ENCODE results near the gene C3orf20. TPM values are rescaled to one million over a fixed set of nuclear protein-coding genes. Genes with fewer than 3 reads are reported as not detected.

C3orf20 gene
- total and polyA plus RNA-seq, 7 donors = 0.03 to 0.16 TPM; not detected in 5

GRCh38 chr3:14801668-14802380 lies 126.9 kb downstream of the C3orf20 start:
- 66 to 73% methylated on average over 10 of the region's 10 CpGs for WGBS, 2 donors
- peak; percentile 33 for DNase-seq
- H3K4me1 ChIP-seq = no peaks in the 10 kb centered on the region
- intact Hi-C loops (cut with DNase I) = no loop called here
- H3K4me3 ChIP-seq = no peak overlapping the region
- no peaks in the 10 kb centered on the region for H3K27me3 ChIP-seq
- H3K36me3 ChIP-seq = no peaks in the 10 kb centered on the region
- no peak for TF ChIP-seq CTCF (IDR thresholded peaks at IDR 0.05)
- TF ChIP-seq POLR2AphosphoS5 (IDR thresholded peaks at IDR 0.05) = no peak
- no peak for TF ChIP-seq EP300 (IDR thresholded peaks at IDR 0.05)
- no peak for TF ChIP-seq POLR2A (IDR thresholded peaks at IDR 0.05)
- no peak overlapping the region for H3K27ac ChIP-seq
- H3K9me3 ChIP-seq = no peaks in the 10 kb centered on the region

- H3K4me1 ChIP-seq = no peaks in the 10 kb centered on the region
- WGBS, 2 donors = 19 to 76% methylated on average over 7 of the region's 7 CpGs
- intact Hi-C loops (cut with DNase I) = no loop called here
These were observed 127.4 kb downstream of the C3orf20 start for GRCh38 chr3:14802381-14802731.

GRCh38 chr3:14803101-14803980 lies 128.4 kb downstream of the C3orf20 start:
- intact Hi-C loops (cut with DNase I) = no loop called here
- 36 to 53% methylated on average over 13 of the region's 13 CpGs for WGBS, 2 donors
- DNase-seq = peak; percentile 68
- H3K27ac ChIP-seq = peak overlapping the region in 3 of 4 donors; percentile 22 to 46 (median 39)
- TF ChIP-seq CTCF (IDR thresholded peaks at IDR 0.05) (no peak), POLR2AphosphoS5 (IDR thresholded peaks at IDR 0.05) (no peak), POLR2A (IDR thresholded peaks at IDR 0.05) (no peak), EP300 (IDR thresholded peaks at IDR 0.05) (no peak)
- no peaks in the 10 kb centered on the region for H3K4me1 ChIP-seq
- H3K27me3 ChIP-seq = peaks cover 0 to under 1% (median 0%) of the 10 kb centered on the region in 3 donors
- H3K4me3 ChIP-seq = no peak overlapping the region
- H3K9me3 ChIP-seq = no peaks in the 10 kb centered on the region
- no peaks in the 10 kb centered on the region for H3K36me3 ChIP-seq

More at GRCh38 chr3:14802381-14802731, 127.4 kb downstream of the C3orf20 start:
- TF ChIP-seq CTCF (IDR thresholded peaks at IDR 0.05) = no peak
- no peak for TF ChIP-seq POLR2AphosphoS5 (IDR thresholded peaks at IDR 0.05)
- no peak for TF ChIP-seq EP300 (IDR thresholded peaks at IDR 0.05)
- no peak for TF ChIP-seq POLR2A (IDR thresholded peaks at IDR 0.05)
- Histone ChIP-seq H3K4me3 (no peak overlapping the region), H3K9me3 (no peaks in the 10 kb centered on the region), H3K36me3 (no peaks in the 10 kb centered on the region), H3K27ac (no peak overlapping the region), H3K27me3 (no peaks in the 10 kb centered on the region)
- DNase-seq = peak; percentile 36

- Histone ChIP-seq H3K4me3 (no peak overlapping the region), H3K9me3 (no peaks in the 10 kb centered on the region), H3K4me1 (no peaks in the 10 kb centered on the region), H3K27ac (peak overlapping the region in 3 of 4 donors; percentile 22 to 46 (median 39)), H3K27me3 (peaks cover 0 to 9% (median 8%) of the 10 kb centered on the region in 3 donors), H3K36me3 (no peaks in the 10 kb centered on the region)
- TF ChIP-seq POLR2A (IDR thresholded peaks at IDR 0.05) (no peak), CTCF (IDR thresholded peaks at IDR 0.05) (no peak), POLR2AphosphoS5 (IDR thresholded peaks at IDR 0.05) (no peak), EP300 (IDR thresholded peaks at IDR 0.05) (no peak)
- intact Hi-C loops (cut with DNase I) = no loop called here
- DNase-seq = no peak
- 62 to 64% methylated on average over 12 of the region's 12 CpGs for WGBS, 2 donors
These were observed 129.3 kb downstream of the C3orf20 start for GRCh38 chr3:14803981-14804834.

Data from sigmoid colon (tissue), 7 donors.